HCT116 (cell line): ENCODE data around the gene NXPH1. TPM values are rescaled to one million over a fixed set of nuclear protein-coding genes. Genes with fewer than 3 reads are reported as not detected.

Source experiments
- ATAC-seq: fragments of 200-7000 bp; cut with Tn5 transposase; 2 replicates; pipeline ENCODE4 v1.9.1; 2020; ENCODE audit warnings: mild to moderate bottlenecking, moderate library complexity
- BruUV-seq: library from RNA; stranded (reverse); fragments of 400-500 nt; replicated peaks from 2 replicates; lab custom pipeline; 2021; lab: Mats Ljungman, UMichigan
- CTCF ChIA-PET: fragments of 300-600 bp; sonication (Branson Sonifier 250); formaldehyde crosslinking; loops from one replicate; lab custom pipeline; 2021; ENCODE audit warnings: antibody characterized with exemption; lab: Charles Lee
- POLR2A ChIA-PET: fragments of 300-600, 350-600 bp; sonication (Branson Sonifier 250); formaldehyde crosslinking; loops from one replicate; lab custom pipeline; 2021; ENCODE audit warnings: antibody characterized with exemption; lab: Charles Lee
- RAD21 ChIA-PET, 2 experiments: fragments of 300-600 bp; sonication (Branson Sonifier 250); formaldehyde crosslinking; loops; one replicate each; lab custom pipeline; 2023; ENCODE audit warnings: low total read pairs in 2 of 2; ENCODE audit not compliant: uncharacterized antibody in 2 of 2, unreplicated experiment in 2 of 2, low non-redundant PET in 1 of 2; lab: Charles Lee
- DNase-seq: peaks from one replicate; pipeline ENCODE4 v3.0.0-alpha.2; 2010; ENCODE audit warnings: low read depth, low spot score
- H2AFZ ChIP-seq: fragments of 200-600 bp; shearing (Covaris generic), sonication (generic); 2 replicates; pipeline ENCODE4 v1.6.1; 2017; ENCODE audit warnings: low read depth, mixed run types, mixed read lengths, antibody characterized with exemption, low read length; ENCODE audit not compliant: poor library complexity, severe bottlenecking
- H3K27ac ChIP-seq: 2 replicates; pipeline ENCODE4 v1.5.1; 2012; ENCODE audit warnings: low read depth, low read length
- H3K27me3 ChIP-seq: fragments of 200-600 bp; sonication (generic); 2 replicates; pipeline ENCODE4 v1.6.1; 2016; ENCODE audit warnings: mixed run types, low read length, mixed read lengths; ENCODE audit not compliant: insufficient read depth
- H3K36me3 ChIP-seq, 2 experiments: fragments of 200-500 bp in 1 of 2; fragments of 200-600 bp in 1 of 2; sonication (Bioruptor generic) in 1 of 2; sonication (generic) in 1 of 2; 2 replicates each; pipeline versions ENCODE4 v1.5.1 to v1.6.1; 2014 to 2016; ENCODE audit warnings: low read length in 2 of 2, inconsistent platforms in 1 of 2, mixed read lengths in 1 of 2, mixed run types in 1 of 2; ENCODE audit not compliant: insufficient read depth in 2 of 2, control insufficient read depth in 1 of 2
- H3K4me1 ChIP-seq, 2 experiments: fragments of 200-600 bp in 1 of 2; sonication (generic) in 1 of 2; 2 replicates each; pipeline versions ENCODE4 v1.5.1 to v1.6.1; 2012 to 2017; ENCODE audit warnings: low read length in 2 of 2, inconsistent platforms in 1 of 2, mild to moderate bottlenecking in 1 of 2, mixed read lengths in 1 of 2, mixed run types in 1 of 2, moderate library complexity in 1 of 2; ENCODE audit not compliant: insufficient read depth in 2 of 2, control insufficient read depth in 1 of 2
- H3K4me2 ChIP-seq: fragments of 200-600 bp; sonication (generic); 2 replicates; pipeline ENCODE4 v1.6.1; 2017; ENCODE audit warnings: mixed run types, low read length, mixed read lengths
- H3K4me3 ChIP-seq, 2 experiments: fragments of 200-600 bp in 1 of 2; sonication (generic) in 1 of 2; replicated peaks in 1 of 2; 2 replicates each; pipeline ENCODE4 v1.5.1; 2011 to 2016; ENCODE audit warnings: low read length in 2 of 2, control low read depth in 1 of 2, low read depth in 1 of 2, mild to moderate bottlenecking in 1 of 2, mixed read lengths in 1 of 2, mixed run types in 1 of 2
- H3K79me2 ChIP-seq: fragments of 200-600 bp; sonication (generic); 2 replicates; pipeline ENCODE4 v1.6.1; 2017; ENCODE audit warnings: mild to moderate bottlenecking, mixed run types, low read length, moderate library complexity, mixed read lengths; ENCODE audit not compliant: insufficient read depth
- H3K9ac ChIP-seq: fragments of 200-600 bp; sonication (generic); 2 replicates; pipeline ENCODE4 v1.6.1; 2016; ENCODE audit warnings: low read length, mixed read lengths
- H3K9me2 ChIP-seq: fragments of 200-600 bp; sonication (generic), shearing (Covaris generic); 2 replicates; pipeline ENCODE4 v1.6.1; 2017; ENCODE audit warnings: mixed run types, mild to moderate bottlenecking, moderate library complexity; ENCODE audit not compliant: insufficient read depth
- H3K9me3 ChIP-seq, 2 experiments: fragments of 200-500 bp in 1 of 2; fragments of 200-600 bp in 1 of 2; sonication (Bioruptor generic) in 1 of 2; sonication (generic) in 1 of 2; 2 replicates each; pipeline ENCODE4 v1.6.1; 2014 to 2017; ENCODE audit warnings: low read length in 2 of 2, mixed read lengths in 2 of 2, inconsistent platforms in 1 of 2, low read depth in 1 of 2, mild to moderate bottlenecking in 1 of 2, mixed run types in 1 of 2, moderate library complexity in 1 of 2; ENCODE audit not compliant: control insufficient read depth in 1 of 2, insufficient read depth in 1 of 2
- H4K20me1 ChIP-seq: fragments of 200-600 bp; sonication (generic), shearing (Covaris generic); 2 replicates; pipeline ENCODE4 v1.6.1; 2017; ENCODE audit warnings: mixed run types, mild to moderate bottlenecking, moderate library complexity; ENCODE audit not compliant: insufficient read depth
- CBX3 ChIP-seq: IDR thresholded peaks from 2 replicates; pipeline ENCODE4 v1.6.1; 2012; ENCODE audit warnings: low read depth
- CEBPB ChIP-seq: IDR thresholded peaks from 2 replicates; pipeline ENCODE4 v1.6.1; 2012; ENCODE audit warnings: low read depth
- EGR1 ChIP-seq: IDR thresholded peaks from 2 replicates; pipeline ENCODE4 v1.6.1; 2012; ENCODE audit warnings: low read depth
- FOSL1 ChIP-seq: IDR thresholded peaks from 2 replicates; pipeline ENCODE4 v1.6.1; 2012; ENCODE audit warnings: low read depth
- POLR2AphosphoS5 ChIP-seq: IDR thresholded peaks from 2 replicates; pipeline ENCODE4 v1.6.1; 2011; ENCODE audit warnings: mild to moderate bottlenecking, low read depth, low read length, moderate library complexity
- RAD21 ChIP-seq: IDR thresholded peaks from 2 replicates; pipeline ENCODE4 v1.6.1; 2012; ENCODE audit warnings: low read depth, mild to moderate bottlenecking
- REST ChIP-seq: IDR thresholded peaks from 2 replicates; pipeline ENCODE4 v1.6.1; 2012; ENCODE audit warnings: low read depth
- SIN3A ChIP-seq: IDR thresholded peaks from 2 replicates; pipeline ENCODE4 v1.6.1; 2012; ENCODE audit warnings: low read depth
- SP1 ChIP-seq: IDR thresholded peaks from 2 replicates; pipeline ENCODE4 v1.6.1; 2012; ENCODE audit warnings: low read depth
- ZNF274 ChIP-seq: fragments of 200-500 bp; sonication (Bioruptor generic); IDR thresholded peaks from 2 replicates; pipeline ENCODE4 v1.6.1; 2014; ENCODE audit warnings: mild to moderate bottlenecking, low read depth, low read length, inconsistent platforms
- intact Hi-C: fragments of 100-400 bp; cut with micrococcal nuclease; formaldehyde crosslinking; loops from 2 replicates; pipeline ENCODE4 v1.10.0; 2022
- total RNA-seq: library from RNA; stranded (reverse); gene quantifications from one replicate; pipeline ENCODE4 v1.2.1, GENCODE V29; 2021; ENCODE audit not compliant: unreplicated experiment
- TF ChIP-seq, protein P1 (sequence below), 3 experiments: fragments of 200-600 bp in 1 of 3; sonication (generic) in 1 of 3; IDR thresholded peaks in 2 of 3; conservative IDR thresholded peaks in 1 of 3; 2 replicates each; pipeline ENCODE4 v1.5.1; 2012 to 2017; ENCODE audit warnings: low read depth in 2 of 3, low read length in 2 of 3, antibody characterized with exemption in 1 of 3, borderline replicate concordance in 1 of 3, control low read depth in 1 of 3, mild to moderate bottlenecking in 1 of 3, mixed read lengths in 1 of 3, mixed run types in 1 of 3, moderate library complexity in 1 of 3; ENCODE audit not compliant: insufficient read depth in 1 of 3

NXPH1 gene
- total RNA-seq, 1 experiment from 2014 or later = 0.17 TPM

- BruUV-seq = no TSS peak
- Histone ChIP-seq H3K4me2 (no peak overlapping the region), H3K36me3 (no peaks in the 10 kb centered on the region), H4K20me1 (no peaks in the 10 kb centered on the region), H3K9me2 (no peaks in the 10 kb centered on the region), H3K4me3 (no peak overlapping the region), H3K27ac (no peak overlapping the region), H3K27me3 (no peaks in the 10 kb centered on the region), H3K4me1 (no peaks in the 10 kb centered on the region), H3K79me2 (no peaks in the 10 kb centered on the region), H2AFZ (no peak overlapping the region), H3K9me3 (no peaks in the 10 kb centered on the region), H3K9ac (no peak overlapping the region)
- no peak for DNase-seq
- POLR2A ChIA-PET = no interaction called here
- TF ChIP-seq SP1 = no peak
- TF ChIP-seq EGR1 = no peak
- TF ChIP-seq SIN3A = no peak
- TF ChIP-seq FOSL1 = no peak
- TF ChIP-seq CEBPB = no peak
- TF ChIP-seq ZNF274 = no peak
- TF ChIP-seq, protein P1, sequence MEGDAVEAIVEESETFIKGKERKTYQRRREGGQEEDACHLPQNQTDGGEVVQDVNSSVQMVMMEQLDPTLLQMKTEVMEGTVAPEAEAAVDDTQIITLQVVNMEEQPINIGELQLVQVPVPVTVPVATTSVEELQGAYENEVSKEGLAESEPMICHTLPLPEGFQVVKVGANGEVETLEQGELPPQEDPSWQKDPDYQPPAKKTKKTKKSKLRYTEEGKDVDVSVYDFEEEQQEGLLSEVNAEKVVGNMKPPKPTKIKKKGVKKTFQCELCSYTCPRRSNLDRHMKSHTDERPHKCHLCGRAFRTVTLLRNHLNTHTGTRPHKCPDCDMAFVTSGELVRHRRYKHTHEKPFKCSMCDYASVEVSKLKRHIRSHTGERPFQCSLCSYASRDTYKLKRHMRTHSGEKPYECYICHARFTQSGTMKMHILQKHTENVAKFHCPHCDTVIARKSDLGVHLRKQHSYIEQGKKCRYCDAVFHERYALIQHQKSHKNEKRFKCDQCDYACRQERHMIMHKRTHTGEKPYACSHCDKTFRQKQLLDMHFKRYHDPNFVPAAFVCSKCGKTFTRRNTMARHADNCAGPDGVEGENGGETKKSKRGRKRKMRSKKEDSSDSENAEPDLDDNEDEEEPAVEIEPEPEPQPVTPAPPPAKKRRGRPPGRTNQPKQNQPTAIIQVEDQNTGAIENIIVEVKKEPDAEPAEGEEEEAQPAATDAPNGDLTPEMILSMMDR (IDR thresholded peaks at IDR 0.05 in 2 of 3, conservative IDR thresholded peaks at IDR 0.05 in 1 of 3; ENCODE audit: borderline replicate concordance in 1 of 3, insufficient read depth in 1 of 3, low read depth in 2 of 3, low read length in 2 of 3) = no peak
- TF ChIP-seq REST = no peak
- no peak for TF ChIP-seq CBX3
- TF ChIP-seq RAD21 = no peak
- TF ChIP-seq POLR2AphosphoS5 = no peak
- RAD21 ChIA-PET = no interaction called here
- CTCF ChIA-PET = no interaction called here
- ATAC-seq = no peak
- intact Hi-C loops = no loop called here
These were observed 65.7 kb downstream of the NXPH1 start for GRCh38 chr7:8499128-8499527.
